ENCODE results near the gene OR13C5. TPM values are rescaled to one million over a fixed set of nuclear protein-coding genes. Genes with fewer than 3 reads are reported as not detected.
"Not testable (repeated sequence)": the region's sequence is repeated elsewhere in the genome, so short reads cannot be mapped to it uniquely, and the experiment has no call there.

OR13C5 gene
- not detected for polyA plus RNA-seq (2013, experiment 1 of 2; ENCODE audit: insufficient read length)
- not detected for polyA plus RNA-seq (2013, experiment 2 of 2; ENCODE audit: insufficient read length)

- DNase-seq = not testable (repeated sequence)
Observed at GRCh38 chr9:104599313-104599712, at the start of gene OR13C5. Gene OR13C5, minus strand, starts transcription at chr9:104599413. Its CDS starts 0 bp downstream, at chr9:104599413.

GRCh38 chr9:104635456-104635855, 36.2 kb upstream of the OR13C5 start:
- DNase-seq = no peak

GRCh38 chr9:104633976-104634520, 34.8 kb upstream of the OR13C5 start:
- DNase-seq = no peak

GRCh38 chr9:104625964-104626363, 26.8 kb upstream of the OR13C5 start:
- DNase-seq = not testable (repeated sequence)

GRCh38 chr9:104618104-104618503, 18.9 kb upstream of the OR13C5 start, which contains the start of gene OR13C9:
Gene OR13C9, minus strand, starts transcription at chr9:104618204. Its CDS starts 0 bp downstream, at chr9:104618204.
- no peak for DNase-seq

GRCh38 chr9:104617418-104617817, 18.2 kb upstream of the OR13C5 start:
- no peak for DNase-seq

GRCh38 chr9:104611213-104611612, 12.0 kb upstream of the OR13C5 start:
- no peak for DNase-seq

- no peak for DNase-seq
Observed at GRCh38 chr9:104608336-104608735, 9.1 kb upstream of the OR13C5 start.

- no peak for DNase-seq
Observed at GRCh38 chr9:104606152-104606551, 6.9 kb upstream of the OR13C5 start.

GRCh38 chr9:104605527-104605926, 6.3 kb upstream of the OR13C5 start, which contains the start of gene OR13C2:
Gene OR13C2, minus strand, starts transcription at chr9:104605627. Its CDS starts 0 bp downstream, at chr9:104605627.
- DNase-seq = not testable (repeated sequence)

- no peak for DNase-seq
Observed at GRCh38 chr9:104604801-104605200, 5.6 kb upstream of the OR13C5 start.

- not testable (repeated sequence) for DNase-seq
Observed at GRCh38 chr9:104598749-104599148, 464 bp downstream of the OR13C5 start.

- no peak for DNase-seq
Observed at GRCh38 chr9:104589626-104590025, 9.6 kb downstream of the OR13C5 start.

- DNase-seq = peak; percentile 32
Observed at GRCh38 chr9:104586496-104587180, 12.6 kb downstream of the OR13C5 start.

- no peak for DNase-seq
Observed at GRCh38 chr9:104580562-104580961, 18.7 kb downstream of the OR13C5 start.

- DNase-seq = no peak
Observed at GRCh38 chr9:104577263-104577662, 21.9 kb downstream of the OR13C5 start.

GRCh38 chr9:104575456-104575855, 23.8 kb downstream of the OR13C5 start:
- no peak for DNase-seq

GRCh38 chr9:104572612-104573011, 26.6 kb downstream of the OR13C5 start:
- no peak for DNase-seq

- no peak for DNase-seq
Observed at GRCh38 chr9:104568868-104569267, 30.3 kb downstream of the OR13C5 start, which contains the start of gene OR13C8. Gene OR13C8, plus strand, starts transcription at chr9:104569168. Its CDS starts 0 bp downstream, at chr9:104569168.

- no peak for DNase-seq
Observed at GRCh38 chr9:104564358-104564757, 34.9 kb downstream of the OR13C5 start.

GRCh38 chr9:104556830-104557634, 42.2 kb downstream of the OR13C5 start:
- DNase-seq = no peak

- peak; percentile 62 for DNase-seq
Observed at GRCh38 chr9:104555521-104555920, 43.7 kb downstream of the OR13C5 start.

- peak; percentile 81 for DNase-seq
Observed at GRCh38 chr9:104553261-104553660, 46.0 kb downstream of the OR13C5 start.

Data from fibroblast of skin of back (primary cell).